ENCODE results near the gene ITPR3. TPM values are rescaled to one million over a fixed set of nuclear protein-coding genes. Genes with fewer than 3 reads are reported as not detected.
A peak's percentile ranks its signal among the peaks of the same experiment; 100 is the strongest.

ITPR3 gene
- total RNA-seq, 1 experiment from 2014 or later = 86.9 TPM

DNA sequence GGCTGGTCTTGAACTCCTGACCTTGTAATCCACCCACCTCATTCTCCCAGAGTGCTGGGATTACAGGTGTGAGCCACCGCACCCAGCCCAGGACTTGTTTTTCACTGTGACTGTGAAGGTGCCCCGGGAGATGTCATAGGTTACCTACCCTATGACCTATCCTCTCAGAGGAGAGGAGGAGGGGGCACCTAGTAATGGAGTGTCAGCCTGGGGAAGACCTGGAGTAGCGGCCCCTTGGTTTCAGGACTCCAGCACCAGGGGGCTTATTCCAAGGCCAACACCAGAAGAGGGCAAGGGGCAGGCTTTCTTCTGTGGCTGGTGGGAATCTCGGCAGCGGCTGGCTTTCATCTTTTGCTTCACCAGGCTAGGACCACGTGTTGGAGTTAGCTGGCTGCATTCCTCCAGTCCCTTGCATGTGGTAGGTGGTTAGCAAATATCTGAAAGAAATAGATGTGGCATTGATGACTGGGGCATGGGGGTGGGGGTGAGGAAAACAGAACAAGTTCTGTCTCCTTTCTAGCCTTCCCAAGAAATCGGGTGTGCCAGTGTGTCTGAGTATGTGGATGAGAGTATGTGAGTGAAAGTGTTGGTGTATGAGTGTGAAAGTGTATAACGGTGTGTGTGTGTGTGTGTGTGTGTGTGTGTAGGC lies 7.9 kb upstream of the ITPR3 start:
- BruUV-seq (replicated peaks) = no TSS peak
- Mint-ChIP-seq H3K36me3 (ENCODE audit: insufficient read depth, unreplicated experiment) (no peaks in the 10 kb centered on the region), H3K27me3 (ENCODE audit: insufficient read depth, unreplicated experiment) (no peaks in the 10 kb centered on the region), H3K27ac (ENCODE audit: low read depth, unreplicated experiment) (peak overlapping the region; percentile 2), H3K4me3 (ENCODE audit: unreplicated experiment) (no peak overlapping the region), H3K4me1 (ENCODE audit: insufficient read depth, unreplicated experiment) (peaks cover 32% of the 10 kb centered on the region), H3K9me3 (ENCODE audit: unreplicated experiment) (no peaks in the 10 kb centered on the region)
- intact Hi-C loops (cut with micrococcal nuclease) = no loop called here
- DNase-seq (ENCODE audit: unreplicated experiment) = no peak
- TF ChIP-seq CTCF (IDR thresholded peaks at IDR 0.05; ENCODE audit: unreplicated experiment) = no peak
- ChIA-PET POLR2A (interaction anchor here (1.3 to 3.4 kb wide), 3 partner anchors 8 to 16 kb away, joined by 5 to 25 read pairs (median 5); partner anchors contain the start of gene ITPR3), CTCF (interaction anchor here (0.6 to 2.1 kb wide), 7 partner anchors 19 to 222 kb away, joined by 3 to 11 read pairs (median 4); no protein-coding TSS in a partner anchor)

DNA sequence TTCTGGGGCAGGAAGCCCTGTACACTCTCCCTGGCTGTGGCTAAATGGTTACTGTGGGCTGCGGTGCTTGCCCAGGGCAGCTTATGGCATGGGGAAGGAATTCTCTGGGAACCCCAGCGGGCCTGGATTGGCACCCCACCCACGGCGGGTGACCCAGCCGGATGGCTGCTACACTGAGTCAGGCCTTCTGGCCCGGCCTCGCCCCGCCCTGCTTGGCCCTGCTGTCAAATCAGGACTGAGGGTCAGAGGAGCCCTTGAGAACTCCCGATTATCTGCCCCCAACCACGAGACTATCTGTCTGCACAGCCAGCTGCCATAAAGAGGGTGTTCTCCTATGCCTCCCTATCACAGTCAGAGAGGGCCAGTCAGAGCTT lies 7.3 kb upstream of the ITPR3 start:
- peak; percentile 47 for DNase-seq (ENCODE audit: unreplicated experiment)
- ChIA-PET CTCF (interaction anchor here (0.7 to 2.1 kb wide), 7 partner anchors 12 to 223 kb away, joined by 3 to 11 read pairs (median 4); no protein-coding TSS in a partner anchor), POLR2A (interaction anchor here (0.6 to 1.4 kb wide), 4 partner anchors 9 to 1961 kb away, joined by 3 to 5 read pairs (median 4); partner anchors contain the start of gene BAG6)
- H3K36me3 Mint-ChIP-seq (ENCODE audit: insufficient read depth, unreplicated experiment) = no peaks in the 10 kb centered on the region
- H3K27ac Mint-ChIP-seq (ENCODE audit: low read depth, unreplicated experiment) = peak overlapping the region; percentile 2
- peaks cover 34% of the 10 kb centered on the region for H3K4me1 Mint-ChIP-seq (ENCODE audit: insufficient read depth, unreplicated experiment)
- intact Hi-C loops (cut with micrococcal nuclease) = no loop called here
- BruUV-seq (replicated peaks) = no TSS peak
- H3K9me3 Mint-ChIP-seq (ENCODE audit: unreplicated experiment) = no peaks in the 10 kb centered on the region
- H3K4me3 Mint-ChIP-seq (ENCODE audit: unreplicated experiment) = no peak overlapping the region
- TF ChIP-seq CTCF (IDR thresholded peaks at IDR 0.05; ENCODE audit: unreplicated experiment) = no peak
- no peaks in the 10 kb centered on the region for H3K27me3 Mint-ChIP-seq (ENCODE audit: insufficient read depth, unreplicated experiment)

DNA sequence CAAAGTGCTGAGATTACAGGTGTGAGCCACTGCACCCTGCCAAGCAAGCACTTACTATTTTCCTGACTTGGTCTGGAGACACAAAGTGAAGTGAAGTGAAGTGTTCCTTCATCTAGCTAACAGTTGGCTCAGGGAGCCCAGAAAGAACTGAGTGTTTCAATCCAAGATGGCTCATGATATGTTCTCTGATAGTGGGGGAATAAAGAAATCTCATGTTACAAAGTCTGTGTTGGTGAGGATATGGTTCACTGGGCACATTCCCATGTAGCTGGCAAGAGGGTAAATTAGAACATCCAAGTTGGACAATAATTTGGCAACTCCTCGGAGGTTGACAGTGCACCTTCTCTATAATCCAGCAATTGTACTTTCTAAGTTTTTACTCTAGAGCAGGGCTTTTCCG lies 5.0 kb upstream of the ITPR3 start:
- intact Hi-C loops (cut with micrococcal nuclease) = no loop called here
- H3K4me1 Mint-ChIP-seq (ENCODE audit: insufficient read depth, unreplicated experiment) = peaks cover 31% of the 10 kb centered on the region
- CTCF ChIA-PET = interaction anchor here (0.6 to 1.3 kb wide), 4 partner anchors 9 to 82 kb away, joined by 3 to 6 read pairs (median 3); no protein-coding TSS in a partner anchor

More for the DNA sequence above, 5.0 kb upstream of the ITPR3 start:
- Mint-ChIP-seq H3K4me3 (ENCODE audit: unreplicated experiment) (no peak overlapping the region), H3K27me3 (ENCODE audit: insufficient read depth, unreplicated experiment) (no peaks in the 10 kb centered on the region), H3K36me3 (ENCODE audit: insufficient read depth, unreplicated experiment) (no peaks in the 10 kb centered on the region), H3K9me3 (ENCODE audit: unreplicated experiment) (no peaks in the 10 kb centered on the region), H3K27ac (ENCODE audit: low read depth, unreplicated experiment) (no peak overlapping the region)
- no peak for TF ChIP-seq CTCF (IDR thresholded peaks at IDR 0.05; ENCODE audit: unreplicated experiment)
- DNase-seq (ENCODE audit: unreplicated experiment) = no peak
- POLR2A ChIA-PET = interaction anchor here (0.6 to 1.2 kb wide), 2 partner anchors 338 to 647 kb away, joined by 3 read pairs; no protein-coding TSS in a partner anchor
- no TSS peak for BruUV-seq (replicated peaks)

Data from MCF 10A (cell line).